ENCODE data around the gene SLC8B1. TPM values are rescaled to one million over a fixed set of nuclear protein-coding genes. Genes with fewer than 3 reads are reported as not detected.

SLC8B1 gene
- total RNA-seq, 1 experiment from 2014 or later = 30.9 TPM

DNA sequence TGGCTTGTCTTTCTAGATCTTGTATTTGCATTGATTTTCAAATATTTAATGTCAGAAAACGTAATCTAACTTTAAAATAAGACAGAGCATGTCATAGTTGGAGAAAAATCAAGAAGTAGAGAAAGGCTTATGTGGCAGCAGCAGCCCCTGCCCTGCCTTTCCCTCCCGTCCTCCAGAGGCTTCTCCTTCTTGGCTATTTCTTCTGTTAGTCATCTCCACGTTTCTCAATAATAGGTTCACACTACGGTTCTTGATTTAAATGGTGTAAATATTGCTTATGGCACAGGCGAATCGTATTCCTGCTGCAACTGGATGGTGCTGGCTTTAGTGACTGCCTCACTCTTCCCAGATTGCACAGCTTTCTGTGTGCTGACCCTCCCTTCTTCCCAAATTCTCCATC, 42.8 kb downstream of the SLC8B1 start:
- H3K79me2 ChIP-seq (ENCODE audit: insufficient read depth, low read length) = no peaks in the 10 kb centered on the region
- POLR2A ChIA-PET = no interaction called here
- DNase-seq (ENCODE audit: low read depth, low spot score) = no peak
- no peaks in the 10 kb centered on the region for H3K36me3 ChIP-seq (ENCODE audit: control insufficient read depth in 1 of 2, insufficient read depth in 2 of 2, low read length in 2 of 2)
- no peaks in the 10 kb centered on the region for H3K27me3 ChIP-seq (ENCODE audit: insufficient read depth, low read length)
- no peak overlapping the region for H2AFZ ChIP-seq (ENCODE audit: low read depth, low read length, poor library complexity, severe bottlenecking)
- no peaks in the 10 kb centered on the region for H3K9me3 ChIP-seq (ENCODE audit: control insufficient read depth in 1 of 2, insufficient read depth in 1 of 2, low read depth in 1 of 2, low read length in 2 of 2)
- no peaks in the 10 kb centered on the region for H3K4me1 ChIP-seq (ENCODE audit: control insufficient read depth in 1 of 2, insufficient read depth in 2 of 2, low read length in 2 of 2)
- TF ChIP-seq ZFX (IDR thresholded peaks at IDR 0.05) (no peak), YY1 (IDR thresholded peaks at IDR 0.05; ENCODE audit: extremely low read depth, insufficient replicate concordance, low read depth, low read length) (no peak), EZH2 (IDR thresholded peaks at IDR 0.05) (no peak), REST (IDR thresholded peaks at IDR 0.05; ENCODE audit: low read depth) (no peak), ELF1 (IDR thresholded peaks at IDR 0.05; ENCODE audit: borderline replicate concordance, low read depth) (no peak), SRF (IDR thresholded peaks at IDR 0.05; ENCODE audit: low read depth) (no peak), TCF7L2 (IDR thresholded peaks at IDR 0.05; ENCODE audit: borderline replicate concordance, extremely low read depth, insufficient read depth, insufficient read length) (no peak), ZNF274 (IDR thresholded peaks at IDR 0.05; ENCODE audit: low read depth, low read length) (no peak), FOSL1 (IDR thresholded peaks at IDR 0.05; ENCODE audit: low read depth) (no peak), ATF3 (IDR thresholded peaks at IDR 0.05) (no peak), ZBTB33 (IDR thresholded peaks at IDR 0.05; ENCODE audit: extremely low read depth, insufficient replicate concordance, low read length) (no peak), JUND (IDR thresholded peaks at IDR 0.05) (no peak), EZH2phosphoT487 (IDR thresholded peaks at IDR 0.05; ENCODE audit: borderline replicate concordance) (no peak), POLR2AphosphoS5 (IDR thresholded peaks at IDR 0.05; ENCODE audit: low read depth, low read length) (no peak), EGR1 (IDR thresholded peaks at IDR 0.05; ENCODE audit: low read depth) (no peak), SP1 (IDR thresholded peaks at IDR 0.05; ENCODE audit: low read depth) (no peak), SIN3A (IDR thresholded peaks at IDR 0.05; ENCODE audit: low read depth) (no peak)
- no peak overlapping the region for H3K4me3 ChIP-seq (replicated peaks in 1 of 2; ENCODE audit: low read depth in 1 of 2, low read length in 2 of 2)
- no peaks in the 10 kb centered on the region for H4K20me1 ChIP-seq (ENCODE audit: insufficient read depth)
- no TSS peak for BruUV-seq (replicated peaks)
- H3K4me2 ChIP-seq (ENCODE audit: low read length) = no peak overlapping the region
- no peaks in the 10 kb centered on the region for H3K9me2 ChIP-seq (ENCODE audit: insufficient read depth)
- no peak for ATAC-seq
- intact Hi-C loops (cut with micrococcal nuclease) = no loop called here
- RAD21 ChIA-PET (ENCODE audit: low non-redundant PET in 1 of 2, low total read pairs in 2 of 2, uncharacterized antibody in 2 of 2, unreplicated experiment in 2 of 2) = no interaction called here
- no peak overlapping the region for H3K27ac ChIP-seq (ENCODE audit: low read depth, low read length)
- CTCF ChIA-PET = no interaction called here
- no peak overlapping the region for H3K9ac ChIP-seq (ENCODE audit: low read length)
